ENCODE data around the gene DDTL.

The DDTL gene

DNA sequence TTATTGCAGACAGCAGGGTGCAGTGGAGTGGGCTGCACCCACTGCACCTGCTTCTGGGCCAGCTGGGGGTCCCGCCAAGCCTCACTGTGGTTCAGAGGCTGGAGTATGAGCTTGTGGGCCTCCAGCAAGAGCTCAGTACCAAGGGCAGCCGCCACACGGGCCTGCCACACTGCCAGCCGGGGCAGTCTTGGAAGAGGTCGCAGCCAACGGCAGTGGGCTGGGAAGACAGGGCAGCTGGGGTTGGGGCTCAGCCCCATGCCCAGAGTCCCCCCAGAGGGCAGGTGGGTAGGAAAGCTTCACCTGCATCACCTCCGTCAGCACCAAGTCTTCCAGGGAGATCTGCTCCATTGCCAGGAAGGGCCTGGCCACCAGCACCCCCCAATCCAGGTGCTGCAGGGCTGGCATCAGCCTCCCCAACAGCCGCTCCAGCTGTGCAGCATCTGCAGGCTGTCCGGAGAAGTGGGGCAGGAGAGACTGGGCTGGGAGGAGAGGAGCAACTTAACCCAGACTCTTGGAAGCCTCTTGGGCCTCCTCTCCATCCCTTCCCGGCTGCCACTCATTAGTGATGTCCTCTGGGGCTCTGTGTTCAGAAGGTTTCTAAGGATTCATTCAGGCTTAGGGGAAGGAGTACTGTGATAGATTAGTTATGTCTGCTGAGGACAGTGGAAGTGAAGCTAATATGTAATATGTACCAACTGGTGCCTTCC is 39.7 kb downstream of the DDTL start:
- Histone ChIP-seq H3K9ac (ENCODE audit: low read depth, low read length) (no peak overlapping the region), H3K9me3 (ENCODE audit: control insufficient read depth, insufficient read depth, low read length) (no peaks in the 10 kb centered on the region; the same call in 1 of the 2 replicates), H3K36me3 (ENCODE audit: insufficient read depth, low read length) (no peaks in the 10 kb centered on the region), H3K4me1 (ENCODE audit: insufficient read depth, low read length) (peaks cover 2% of the 10 kb centered on the region; the same call in 1 of the 2 replicates)

DNA sequence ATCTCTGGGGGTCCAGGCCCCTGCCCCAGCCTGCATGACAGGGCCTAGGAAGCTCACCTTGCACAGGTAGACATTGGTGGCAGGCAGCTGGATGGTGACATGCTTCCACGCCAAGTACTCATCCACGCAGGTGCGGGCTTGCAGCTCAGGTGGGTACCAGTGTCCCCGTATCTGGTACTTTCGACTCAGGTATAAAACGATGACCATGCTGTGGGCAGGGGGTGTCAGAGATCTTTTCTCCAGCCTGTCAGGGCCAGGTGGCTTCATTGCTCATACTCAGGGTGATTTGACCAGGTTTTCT is 40.2 kb downstream of the DDTL start:
- H3K9me3 ChIP-seq (ENCODE audit: control insufficient read depth, insufficient read depth, low read length) = no peaks in the 10 kb centered on the region; the same call in 1 of the 2 replicates
- no peaks in the 10 kb centered on the region; the same call in 1 of the 2 replicates for H3K4me1 ChIP-seq (ENCODE audit: insufficient read depth, low read length)
- no peak overlapping the region for H3K9ac ChIP-seq (ENCODE audit: low read depth, low read length)
- no peaks in the 10 kb centered on the region for H3K36me3 ChIP-seq (ENCODE audit: insufficient read depth, low read length)

DNA sequence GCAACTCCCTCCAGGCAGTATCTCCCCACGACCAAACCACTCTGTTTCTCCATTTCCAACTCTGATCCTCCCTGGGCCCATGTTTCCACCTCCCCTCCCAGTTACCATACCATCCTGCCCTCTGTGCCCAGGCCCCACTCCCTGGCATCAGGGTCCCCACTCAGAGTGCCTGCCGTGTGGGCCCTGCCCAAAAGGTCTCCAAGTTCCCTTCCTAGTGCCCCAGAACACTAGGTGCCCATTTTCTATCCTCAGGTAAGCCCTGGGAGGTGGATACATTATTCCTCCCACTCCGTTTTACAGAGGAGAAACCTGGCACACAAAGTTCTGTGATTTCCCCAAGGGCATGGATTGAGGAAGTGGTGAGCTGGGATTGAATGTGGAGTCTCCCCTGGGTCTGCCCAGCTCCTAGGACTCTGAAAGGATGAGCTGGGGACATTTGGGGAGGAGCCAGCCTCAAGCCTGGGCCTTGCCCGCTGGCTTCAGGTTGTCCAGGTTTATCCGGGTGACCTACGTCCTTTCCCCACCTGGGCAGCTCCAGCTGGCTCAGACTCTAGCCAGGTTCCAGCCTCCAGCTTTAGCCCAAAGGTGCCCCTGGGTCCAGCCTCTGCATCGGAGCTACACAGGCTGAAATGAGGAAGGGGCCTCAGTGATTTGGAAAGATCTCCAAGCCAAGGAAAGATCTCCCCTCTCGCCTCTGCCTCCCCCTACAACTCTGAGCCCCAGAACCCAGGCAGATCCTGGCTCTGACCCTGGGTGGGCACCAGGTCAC is 40.7 kb downstream of the DDTL start:
- Histone ChIP-seq H3K9ac (ENCODE audit: low read depth, low read length) (no peak overlapping the region), H3K4me1 (ENCODE audit: insufficient read depth, low read length) (no peaks in the 10 kb centered on the region), H3K9me3 (ENCODE audit: control insufficient read depth, insufficient read depth, low read length) (no peaks in the 10 kb centered on the region; the same call in 1 of the 2 replicates), H3K36me3 (ENCODE audit: insufficient read depth, low read length) (no peaks in the 10 kb centered on the region)

DNA sequence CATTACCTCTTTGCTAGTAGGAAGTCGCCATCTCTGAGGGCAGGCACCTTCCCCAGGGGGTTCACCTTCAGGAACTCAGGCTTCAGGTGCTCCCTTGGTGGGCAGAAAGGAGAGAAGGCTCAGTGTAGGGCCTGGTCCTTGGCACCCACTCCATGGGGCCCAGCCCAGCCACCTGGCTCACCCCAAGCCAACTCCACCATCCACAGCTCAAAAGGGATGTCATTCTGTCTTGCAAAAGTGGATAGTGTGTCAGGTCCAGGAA is 41.3 kb downstream of the DDTL start:
- no peaks in the 10 kb centered on the region for H3K4me1 ChIP-seq (ENCODE audit: insufficient read depth, low read length)
- no peaks in the 10 kb centered on the region; the same call in 1 of the 2 replicates for H3K9me3 ChIP-seq (ENCODE audit: control insufficient read depth, insufficient read depth, low read length)
- no peak overlapping the region for H3K9ac ChIP-seq (ENCODE audit: low read depth, low read length)
- H3K36me3 ChIP-seq (ENCODE audit: insufficient read depth, low read length) = no peaks in the 10 kb centered on the region

- H3K4me1 ChIP-seq (ENCODE audit: insufficient read depth, low read length) = no peaks in the 10 kb centered on the region
- H3K9ac ChIP-seq (ENCODE audit: low read depth, low read length) = no peak overlapping the region
- no peaks in the 10 kb centered on the region for H3K36me3 ChIP-seq (ENCODE audit: insufficient read depth, low read length)
- no peaks in the 10 kb centered on the region; the same call in 1 of the 2 replicates for H3K9me3 ChIP-seq (ENCODE audit: control insufficient read depth, insufficient read depth, low read length)
Observed at GRCh38 chr22:24008381-24009226, 41.9 kb downstream of the DDTL start.

DNA sequence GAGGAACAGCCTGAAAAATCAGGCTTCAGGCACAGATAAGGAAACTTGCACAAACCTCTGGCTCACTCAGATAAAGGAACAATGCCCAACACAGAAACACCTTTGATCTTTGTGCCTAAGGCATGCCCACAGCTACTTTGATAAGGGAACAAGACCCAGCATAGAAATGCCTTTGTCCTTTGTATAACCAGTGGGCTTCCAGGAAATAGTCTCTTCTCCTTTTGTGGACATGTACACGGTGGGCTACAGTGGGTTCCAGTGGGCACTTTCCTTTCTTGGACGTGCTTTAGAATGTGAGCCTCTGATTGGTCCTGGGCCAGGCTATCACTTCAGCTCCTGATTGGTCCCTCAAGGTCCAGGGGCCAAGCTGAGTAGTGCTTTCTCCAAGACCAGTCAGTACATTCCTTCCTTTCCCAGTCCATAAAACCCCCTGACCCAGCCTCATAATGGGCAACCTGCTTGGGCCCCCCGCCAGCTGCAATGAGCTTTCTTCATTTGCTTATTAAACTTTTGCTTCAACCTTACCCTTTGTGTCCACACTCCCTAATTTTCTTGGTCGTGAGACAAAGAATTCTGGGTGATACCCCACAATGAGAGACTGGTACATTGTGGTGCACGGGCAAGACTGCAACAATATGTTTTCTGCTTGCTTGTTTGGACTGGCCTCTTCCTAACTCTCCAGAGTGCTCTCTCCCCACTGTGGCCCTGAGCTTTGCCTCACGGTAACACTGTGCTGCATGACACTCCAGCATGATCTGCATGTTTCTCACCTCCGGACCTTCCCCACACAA is 42.7 kb downstream of the DDTL start:
- Histone ChIP-seq H3K9ac (ENCODE audit: low read depth, low read length) (no peak overlapping the region), H3K9me3 (ENCODE audit: control insufficient read depth, insufficient read depth, low read length) (no peaks in the 10 kb centered on the region; the same call in 1 of the 2 replicates), H3K4me1 (ENCODE audit: insufficient read depth, low read length) (no peaks in the 10 kb centered on the region), H3K36me3 (ENCODE audit: insufficient read depth, low read length) (no peaks in the 10 kb centered on the region)

- Histone ChIP-seq H3K36me3 (ENCODE audit: insufficient read depth, low read length) (no peaks in the 10 kb centered on the region), H3K9ac (ENCODE audit: low read depth, low read length) (no peak overlapping the region), H3K4me1 (ENCODE audit: insufficient read depth, low read length) (no peaks in the 10 kb centered on the region), H3K9me3 (ENCODE audit: control insufficient read depth, insufficient read depth, low read length) (no peaks in the 10 kb centered on the region; the same call in 1 of the 2 replicates)
Observed at GRCh38 chr22:24010018-24010391, 43.3 kb downstream of the DDTL start.

GRCh38 chr22:24011735-24012068 is 45.0 kb downstream of the DDTL start:
- no peaks in the 10 kb centered on the region for H3K36me3 ChIP-seq (ENCODE audit: insufficient read depth, low read length)
- H3K9me3 ChIP-seq (ENCODE audit: control insufficient read depth, insufficient read depth, low read length) = no peaks in the 10 kb centered on the region; the same call in 1 of the 2 replicates
- H3K4me1 ChIP-seq (ENCODE audit: insufficient read depth, low read length) = no peaks in the 10 kb centered on the region
- peak overlapping the region; percentile 84 for H3K9ac ChIP-seq (ENCODE audit: low read depth, low read length)

GRCh38 chr22:24016156-24016555 is 49.5 kb downstream of the DDTL start:
- no peak overlapping the region for H3K9ac ChIP-seq (ENCODE audit: low read depth, low read length)
- no peaks in the 10 kb centered on the region for H3K4me1 ChIP-seq (ENCODE audit: insufficient read depth, low read length)
- H3K36me3 ChIP-seq (ENCODE audit: insufficient read depth, low read length) = no peaks in the 10 kb centered on the region
- no peaks in the 10 kb centered on the region for H3K9me3 ChIP-seq (ENCODE audit: control insufficient read depth, insufficient read depth, low read length)

DNA sequence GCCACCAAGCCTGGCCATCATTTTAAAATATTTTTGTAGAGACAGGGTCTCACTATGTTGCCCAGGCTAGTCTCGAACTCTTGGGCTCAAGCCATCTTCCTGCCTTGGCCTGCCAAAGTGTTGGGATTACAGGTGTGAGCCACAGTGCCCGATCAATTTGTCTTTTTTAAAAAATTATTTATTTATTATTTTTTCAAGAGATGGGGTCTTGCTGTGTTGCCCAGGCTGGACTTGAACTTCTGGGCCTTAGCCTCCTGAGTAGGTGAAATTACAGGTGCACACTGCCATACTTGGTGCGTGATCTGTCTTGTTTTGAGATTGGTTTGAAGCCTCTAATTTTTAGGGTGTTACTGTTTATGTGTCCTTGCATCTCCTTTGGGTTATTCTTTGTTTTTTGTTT is 54.6 kb downstream of the DDTL start:
- H3K9ac ChIP-seq (ENCODE audit: low read depth, low read length) = no peak overlapping the region
- H3K9me3 ChIP-seq (ENCODE audit: control insufficient read depth, insufficient read depth, low read length) = no peaks in the 10 kb centered on the region
- no peaks in the 10 kb centered on the region for H3K36me3 ChIP-seq (ENCODE audit: insufficient read depth, low read length)
- H3K4me1 ChIP-seq (ENCODE audit: insufficient read depth, low read length) = peaks cover 8% of the 10 kb centered on the region

Data from ES-I3 (cell line).